Measurements from ENCODE around the gene ZNF451. TPM values are rescaled to one million over a fixed set of nuclear protein-coding genes. Genes with fewer than 3 reads are reported as not detected.

Gene ZNF451
- total RNA-seq, 1 experiment from 2014 or later = 68.7 TPM

GRCh38 chr6:57198926-57199636 is 109.1 kb downstream of the ZNF451 start:
- CTCF ChIA-PET = interaction anchor here (0.7 kb wide), 1 partner anchor 15 kb away, joined by 3 read pairs; no protein-coding TSS in a partner anchor
- intact Hi-C loops (cut with micrococcal nuclease; ENCODE audit: unreplicated experiment) = no loop called here
- no peaks in the 10 kb centered on the region for H3K36me3 Mint-ChIP-seq (ENCODE audit: insufficient read depth, unreplicated experiment)
- H3K9me3 Mint-ChIP-seq (ENCODE audit: low read depth, unreplicated experiment) = no peaks in the 10 kb centered on the region
- H3K27me3 Mint-ChIP-seq (ENCODE audit: unreplicated experiment) = no peaks in the 10 kb centered on the region
- DNase-seq = no peak
- no peak overlapping the region for H3K27ac Mint-ChIP-seq (ENCODE audit: unreplicated experiment)
- BruUV-seq (replicated peaks) = no TSS peak
- no peaks in the 10 kb centered on the region for H3K4me1 Mint-ChIP-seq (ENCODE audit: low read depth, unreplicated experiment)
- TF ChIP-seq, protein P1, sequence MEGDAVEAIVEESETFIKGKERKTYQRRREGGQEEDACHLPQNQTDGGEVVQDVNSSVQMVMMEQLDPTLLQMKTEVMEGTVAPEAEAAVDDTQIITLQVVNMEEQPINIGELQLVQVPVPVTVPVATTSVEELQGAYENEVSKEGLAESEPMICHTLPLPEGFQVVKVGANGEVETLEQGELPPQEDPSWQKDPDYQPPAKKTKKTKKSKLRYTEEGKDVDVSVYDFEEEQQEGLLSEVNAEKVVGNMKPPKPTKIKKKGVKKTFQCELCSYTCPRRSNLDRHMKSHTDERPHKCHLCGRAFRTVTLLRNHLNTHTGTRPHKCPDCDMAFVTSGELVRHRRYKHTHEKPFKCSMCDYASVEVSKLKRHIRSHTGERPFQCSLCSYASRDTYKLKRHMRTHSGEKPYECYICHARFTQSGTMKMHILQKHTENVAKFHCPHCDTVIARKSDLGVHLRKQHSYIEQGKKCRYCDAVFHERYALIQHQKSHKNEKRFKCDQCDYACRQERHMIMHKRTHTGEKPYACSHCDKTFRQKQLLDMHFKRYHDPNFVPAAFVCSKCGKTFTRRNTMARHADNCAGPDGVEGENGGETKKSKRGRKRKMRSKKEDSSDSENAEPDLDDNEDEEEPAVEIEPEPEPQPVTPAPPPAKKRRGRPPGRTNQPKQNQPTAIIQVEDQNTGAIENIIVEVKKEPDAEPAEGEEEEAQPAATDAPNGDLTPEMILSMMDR (IDR thresholded peaks at IDR 0.05; ENCODE audit: unreplicated experiment) = no peak
- H3K4me3 Mint-ChIP-seq (ENCODE audit: low read depth, unreplicated experiment) = no peak overlapping the region

GRCh38 chr6:57201718-57202117 is 111.7 kb downstream of the ZNF451 start:
- no peak for DNase-seq
- no peaks in the 10 kb centered on the region for H3K9me3 Mint-ChIP-seq (ENCODE audit: low read depth, unreplicated experiment)
- no TSS peak for BruUV-seq (replicated peaks)
- CTCF ChIA-PET = no interaction called here
- no peaks in the 10 kb centered on the region for H3K27me3 Mint-ChIP-seq (ENCODE audit: unreplicated experiment)
- no peaks in the 10 kb centered on the region for H3K4me1 Mint-ChIP-seq (ENCODE audit: low read depth, unreplicated experiment)
- no peak overlapping the region for H3K4me3 Mint-ChIP-seq (ENCODE audit: low read depth, unreplicated experiment)
- H3K27ac Mint-ChIP-seq (ENCODE audit: unreplicated experiment) = no peak overlapping the region
- TF ChIP-seq, protein P1 (IDR thresholded peaks at IDR 0.05; ENCODE audit: unreplicated experiment) = no peak
- intact Hi-C loops (cut with micrococcal nuclease; ENCODE audit: unreplicated experiment) = no loop called here
- no peaks in the 10 kb centered on the region for H3K36me3 Mint-ChIP-seq (ENCODE audit: insufficient read depth, unreplicated experiment)

DNA sequence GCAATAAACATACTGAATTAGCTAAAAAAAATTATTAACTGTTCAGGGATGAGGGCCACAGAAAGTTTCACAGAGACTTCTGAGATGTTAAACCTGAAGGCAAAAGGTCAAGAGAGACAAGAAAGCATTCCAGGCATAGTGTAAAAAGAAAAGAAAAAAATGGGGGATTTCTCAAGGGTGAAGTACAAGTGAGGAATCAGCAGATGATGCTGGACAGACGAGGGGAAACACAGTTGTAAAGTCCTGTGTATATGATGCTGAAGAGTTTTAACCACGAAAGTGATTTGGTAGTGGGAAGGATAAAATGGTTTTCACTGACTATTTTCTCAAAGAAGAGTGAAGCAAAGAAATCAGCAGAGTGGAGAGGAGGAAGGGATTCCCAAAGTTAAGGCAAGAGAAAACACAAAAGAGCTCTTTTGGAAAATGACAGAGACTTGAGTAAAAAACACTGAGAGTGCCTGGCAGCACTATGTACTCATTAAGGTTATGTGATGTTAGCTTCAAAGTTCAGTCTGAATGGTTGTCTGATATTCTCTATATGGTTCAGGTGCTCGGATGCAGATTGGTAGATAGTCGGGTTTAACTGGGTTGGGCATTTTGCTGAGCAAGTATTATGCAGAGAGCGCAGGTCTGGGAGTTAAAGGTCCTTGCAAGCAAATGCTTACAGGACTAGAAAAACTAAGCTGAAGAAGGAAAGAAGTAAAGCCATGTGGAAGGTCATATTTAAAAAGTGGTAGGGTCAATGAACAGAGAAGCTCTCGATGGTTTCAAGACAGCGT is 115.8 kb downstream of the ZNF451 start:
- no peaks in the 10 kb centered on the region for H3K27me3 Mint-ChIP-seq (ENCODE audit: unreplicated experiment)
- BruUV-seq (replicated peaks) = no TSS peak
- intact Hi-C loops (cut with micrococcal nuclease; ENCODE audit: unreplicated experiment) = no loop called here
- no peak overlapping the region for H3K27ac Mint-ChIP-seq (ENCODE audit: unreplicated experiment)
- no peaks in the 10 kb centered on the region for H3K36me3 Mint-ChIP-seq (ENCODE audit: insufficient read depth, unreplicated experiment)
- no peaks in the 10 kb centered on the region for H3K4me1 Mint-ChIP-seq (ENCODE audit: low read depth, unreplicated experiment)
- no peaks in the 10 kb centered on the region for H3K9me3 Mint-ChIP-seq (ENCODE audit: low read depth, unreplicated experiment)
- DNase-seq = no peak
- H3K4me3 Mint-ChIP-seq (ENCODE audit: low read depth, unreplicated experiment) = no peak overlapping the region
- CTCF ChIA-PET = no interaction called here
- TF ChIP-seq, protein P1 (IDR thresholded peaks at IDR 0.05; ENCODE audit: unreplicated experiment) = no peak

- Mint-ChIP-seq H3K27ac (ENCODE audit: unreplicated experiment) (no peak overlapping the region), H3K9me3 (ENCODE audit: low read depth, unreplicated experiment) (no peaks in the 10 kb centered on the region), H3K4me1 (ENCODE audit: low read depth, unreplicated experiment) (no peaks in the 10 kb centered on the region), H3K36me3 (ENCODE audit: insufficient read depth, unreplicated experiment) (no peaks in the 10 kb centered on the region), H3K4me3 (ENCODE audit: low read depth, unreplicated experiment) (no peak overlapping the region), H3K27me3 (ENCODE audit: unreplicated experiment) (no peaks in the 10 kb centered on the region)
- DNase-seq = no peak
- TF ChIP-seq, protein P1 (IDR thresholded peaks at IDR 0.05; ENCODE audit: unreplicated experiment) = no peak
- CTCF ChIA-PET = no interaction called here
- intact Hi-C loops (cut with micrococcal nuclease; ENCODE audit: unreplicated experiment) = no loop called here
- no TSS peak for BruUV-seq (replicated peaks)
Observed at GRCh38 chr6:57207141-57207540, 117.2 kb downstream of the ZNF451 start.

All from Calu3 (cell line).